Loucy (cell line): Measurements from ENCODE around the gene MTURN.

Experiments
- EZH2phosphoT487 ChIP-seq: fragments of 200-600 bp; IDR thresholded peaks from 2 replicates; pipeline ENCODE4 v1.6.1; 2018; ENCODE audit warnings: antibody characterized with exemption, mild to moderate bottlenecking, moderate library complexity, borderline replicate concordance
- TF ChIP-seq, protein P1 (sequence below): fragments of 200-600 bp; sonication (generic); conservative IDR thresholded peaks from 2 replicates; pipeline ENCODE4 v1.5.1; 2014; ENCODE audit warnings: mild to moderate bottlenecking, antibody characterized with exemption, low read length

DNA sequence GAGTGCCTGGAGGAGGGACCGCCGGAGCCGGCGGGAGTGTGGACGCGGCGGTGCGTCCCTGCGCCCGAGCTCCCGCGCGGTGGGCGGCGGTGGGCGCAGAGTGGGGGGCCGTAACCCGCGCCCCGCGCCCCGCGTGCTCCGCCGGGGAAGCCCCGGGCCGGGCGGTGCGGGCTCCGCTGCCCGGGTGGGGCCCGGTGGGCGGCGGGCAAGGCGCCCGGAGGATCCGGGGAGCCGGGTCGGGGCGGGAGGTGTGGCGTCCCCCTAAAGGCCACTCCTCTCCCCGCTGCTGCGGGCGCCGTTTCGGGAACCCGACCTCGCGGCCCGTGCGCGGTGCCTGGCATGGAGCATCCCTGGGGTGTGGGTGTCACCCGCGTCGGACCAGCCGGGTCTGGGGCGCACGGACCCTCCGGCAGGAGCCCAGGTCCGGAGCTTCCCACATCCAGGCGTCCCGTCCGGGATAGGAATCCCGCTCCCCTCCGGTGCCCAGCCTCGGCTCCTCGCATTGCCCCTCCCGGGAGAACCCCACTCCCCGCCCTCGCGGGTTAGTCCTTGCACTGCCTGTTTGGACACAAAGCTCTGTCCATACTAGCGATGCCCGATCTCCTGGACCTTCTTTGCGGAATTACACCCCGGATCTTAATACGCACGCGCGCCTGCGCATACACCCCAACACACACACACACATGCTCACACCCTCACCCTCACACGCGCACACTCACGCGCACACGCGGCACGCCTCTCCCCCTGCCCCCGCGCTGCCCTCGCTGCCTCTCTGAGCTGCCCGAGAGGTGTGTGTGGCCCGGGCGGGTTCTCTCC, 723 bp downstream of the MTURN start:
- TF ChIP-seq, protein P1, sequence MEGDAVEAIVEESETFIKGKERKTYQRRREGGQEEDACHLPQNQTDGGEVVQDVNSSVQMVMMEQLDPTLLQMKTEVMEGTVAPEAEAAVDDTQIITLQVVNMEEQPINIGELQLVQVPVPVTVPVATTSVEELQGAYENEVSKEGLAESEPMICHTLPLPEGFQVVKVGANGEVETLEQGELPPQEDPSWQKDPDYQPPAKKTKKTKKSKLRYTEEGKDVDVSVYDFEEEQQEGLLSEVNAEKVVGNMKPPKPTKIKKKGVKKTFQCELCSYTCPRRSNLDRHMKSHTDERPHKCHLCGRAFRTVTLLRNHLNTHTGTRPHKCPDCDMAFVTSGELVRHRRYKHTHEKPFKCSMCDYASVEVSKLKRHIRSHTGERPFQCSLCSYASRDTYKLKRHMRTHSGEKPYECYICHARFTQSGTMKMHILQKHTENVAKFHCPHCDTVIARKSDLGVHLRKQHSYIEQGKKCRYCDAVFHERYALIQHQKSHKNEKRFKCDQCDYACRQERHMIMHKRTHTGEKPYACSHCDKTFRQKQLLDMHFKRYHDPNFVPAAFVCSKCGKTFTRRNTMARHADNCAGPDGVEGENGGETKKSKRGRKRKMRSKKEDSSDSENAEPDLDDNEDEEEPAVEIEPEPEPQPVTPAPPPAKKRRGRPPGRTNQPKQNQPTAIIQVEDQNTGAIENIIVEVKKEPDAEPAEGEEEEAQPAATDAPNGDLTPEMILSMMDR = no peak
- TF ChIP-seq EZH2phosphoT487 = no peak
